Activated CD4-positive, alpha-beta T cell treated with anti-CD3 and anti-CD28 coated beads, Interleukin-2, amount 50 U/mL, for 16 hours (primary cell): Measurements from ENCODE around the gene XAF1.
"Not testable (repeated sequence)": the region's sequence is repeated elsewhere in the genome, so short reads cannot be mapped to it uniquely, and the experiment has no call there.

Experiments
- DNase-seq: peaks from one replicate; pipeline ENCODE4 v3.0.0-alpha.2; 2020

The XAF1 gene, protein sequence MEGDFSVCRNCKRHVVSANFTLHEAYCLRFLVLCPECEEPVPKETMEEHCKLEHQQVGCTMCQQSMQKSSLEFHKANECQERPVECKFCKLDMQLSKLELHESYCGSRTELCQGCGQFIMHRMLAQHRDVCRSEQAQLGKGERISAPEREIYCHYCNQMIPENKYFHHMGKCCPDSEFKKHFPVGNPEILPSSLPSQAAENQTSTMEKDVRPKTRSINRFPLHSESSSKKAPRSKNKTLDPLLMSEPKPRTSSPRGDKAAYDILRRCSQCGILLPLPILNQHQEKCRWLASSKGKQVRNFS

DNA sequence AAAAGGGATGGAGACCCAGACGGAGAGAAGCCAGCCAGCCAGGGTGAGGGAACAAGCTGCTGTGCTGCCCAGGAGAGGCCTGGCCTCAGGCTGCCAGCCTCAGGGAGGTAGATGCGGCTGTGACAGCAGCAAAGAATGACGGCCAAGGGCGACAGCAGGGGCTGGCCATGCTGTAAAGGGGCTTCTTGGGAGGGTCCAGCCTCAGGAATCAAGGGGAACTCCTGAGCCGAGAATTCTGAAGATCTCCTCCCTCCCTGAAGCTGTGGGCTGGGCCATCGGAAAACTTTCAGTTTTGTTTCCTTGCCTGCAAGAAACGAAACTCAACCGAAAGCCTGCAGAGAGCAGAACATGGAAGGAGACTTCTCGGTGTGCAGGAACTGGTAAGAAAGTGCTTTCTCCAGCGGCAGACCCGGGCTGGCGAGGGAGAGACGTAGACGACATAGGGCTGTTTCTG, at the start of gene XAF1:
XAF1 (plus strand) TSS at position 316 of the 454 bp plus-strand sequence; CDS start at position 349, 33 bp downstream.
- peak; percentile 70 for DNase-seq

DNA sequence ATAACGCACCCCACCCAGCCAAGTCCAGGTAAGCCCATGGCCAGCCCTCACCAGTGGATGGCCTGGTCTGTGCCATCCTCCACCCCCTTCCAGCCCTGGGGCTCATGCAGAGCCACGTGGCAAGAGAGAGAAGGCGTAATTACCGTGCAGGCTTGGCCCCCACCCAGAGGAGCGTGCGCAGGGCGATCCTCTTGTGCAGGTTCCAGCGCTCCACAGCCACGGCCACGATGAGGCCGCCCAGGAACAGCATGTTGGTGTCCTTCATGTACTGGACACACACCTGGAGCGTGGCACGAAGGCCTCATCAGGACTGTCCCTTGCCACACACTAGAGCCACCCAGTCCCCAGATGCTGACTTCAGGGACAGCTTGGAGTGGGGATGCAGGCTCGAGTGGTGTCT, 49.3 kb upstream of the XAF1 start:
- no peak for DNase-seq

DNA sequence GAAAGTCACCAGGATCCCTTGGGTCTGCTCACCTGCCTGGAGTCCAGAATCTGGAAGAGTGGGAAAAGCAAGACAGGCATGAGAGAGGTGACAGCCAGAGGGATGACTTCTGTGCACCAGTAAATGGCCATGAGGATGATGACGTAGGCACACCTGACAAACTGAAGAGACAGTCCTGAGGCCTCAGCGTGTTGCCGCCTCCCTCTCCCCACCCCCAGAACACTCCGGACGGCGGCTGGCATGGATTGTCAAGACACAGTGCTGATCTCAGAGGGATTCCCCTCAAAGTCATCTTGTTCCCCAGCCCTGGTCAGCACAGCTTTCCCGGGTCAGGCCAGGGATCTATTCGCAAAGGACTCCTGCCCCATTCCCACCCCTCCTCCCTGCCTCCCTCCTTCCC, 48.9 kb upstream of the XAF1 start:
- DNase-seq = no peak

DNA sequence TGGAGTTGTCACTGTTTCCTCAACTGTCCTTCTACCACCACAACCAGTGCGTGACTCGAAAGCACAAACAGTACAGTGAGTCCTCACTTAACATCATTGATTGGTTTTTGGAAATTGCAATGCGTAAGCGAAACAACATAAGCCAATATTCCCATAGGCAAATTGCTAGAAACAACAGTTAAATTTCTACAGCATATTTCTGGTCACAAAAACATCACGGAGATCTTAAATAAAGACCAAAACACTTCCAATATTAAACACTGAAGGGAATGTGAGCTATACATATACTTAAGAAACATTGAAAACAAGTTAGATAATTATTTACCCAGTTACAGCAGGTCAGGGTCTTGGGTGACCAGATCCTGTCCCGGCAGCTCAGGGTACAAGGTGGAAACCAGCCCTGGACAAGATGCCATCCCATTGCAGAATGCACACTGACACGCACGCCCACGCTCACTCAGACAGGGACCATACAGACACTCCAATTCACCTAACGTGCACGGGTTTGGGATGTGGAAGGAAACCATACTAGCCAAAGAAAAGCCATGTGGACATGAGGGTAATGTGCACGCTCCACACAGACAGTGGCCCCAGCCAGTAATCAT, 47.4 kb upstream of the XAF1 start:
- DNase-seq = no peak

DNA sequence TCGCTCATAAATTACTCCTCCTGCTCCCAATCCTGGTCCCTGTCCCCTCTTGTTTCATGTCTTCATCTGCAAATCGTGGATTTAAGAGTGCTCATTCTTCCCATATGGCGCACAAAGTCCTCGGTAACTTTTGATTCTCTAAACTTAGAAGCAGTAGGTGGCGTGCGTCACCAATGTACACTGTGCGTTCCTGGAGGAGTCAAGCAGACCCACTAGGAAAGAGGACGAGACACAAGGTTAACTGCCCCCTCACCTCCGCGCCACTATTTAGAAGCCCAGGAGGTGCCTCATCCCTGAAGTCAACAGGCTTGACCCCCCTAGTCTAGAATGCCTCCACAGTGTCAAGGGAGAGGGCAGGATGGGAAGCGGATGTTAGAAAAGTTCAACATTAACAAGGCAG, 45.5 kb upstream of the XAF1 start:
- no peak for DNase-seq

DNA sequence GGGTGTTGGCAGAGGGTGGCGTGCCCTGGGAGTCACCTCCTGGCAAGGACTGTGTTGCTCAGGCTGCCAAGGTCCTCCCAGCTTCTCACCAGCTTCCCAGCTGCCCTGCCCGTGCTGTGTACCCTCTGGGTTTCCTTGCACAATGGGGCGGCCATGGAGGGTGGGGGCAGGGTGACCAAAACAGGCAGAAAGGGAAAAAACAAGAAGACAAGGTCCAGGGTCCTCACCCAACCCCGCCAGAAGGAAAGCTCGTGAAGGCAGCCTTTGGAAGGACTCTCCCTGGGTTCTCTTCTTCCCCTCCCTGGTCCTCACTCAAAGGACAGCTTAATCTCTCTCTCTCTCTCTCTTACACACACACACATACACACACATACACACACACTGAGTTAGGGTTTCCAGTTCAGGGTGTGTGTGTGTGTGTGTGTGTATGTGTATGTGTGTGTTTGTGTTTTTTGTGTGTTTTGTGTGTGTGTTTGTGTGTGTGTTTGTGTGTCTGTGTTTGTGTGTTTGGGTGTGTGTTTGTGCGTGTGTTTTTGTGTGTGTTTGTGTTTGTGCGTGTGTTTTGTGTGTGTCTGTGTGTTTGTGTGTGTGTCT, 44.7 kb upstream of the XAF1 start:
- no peak for DNase-seq

DNA sequence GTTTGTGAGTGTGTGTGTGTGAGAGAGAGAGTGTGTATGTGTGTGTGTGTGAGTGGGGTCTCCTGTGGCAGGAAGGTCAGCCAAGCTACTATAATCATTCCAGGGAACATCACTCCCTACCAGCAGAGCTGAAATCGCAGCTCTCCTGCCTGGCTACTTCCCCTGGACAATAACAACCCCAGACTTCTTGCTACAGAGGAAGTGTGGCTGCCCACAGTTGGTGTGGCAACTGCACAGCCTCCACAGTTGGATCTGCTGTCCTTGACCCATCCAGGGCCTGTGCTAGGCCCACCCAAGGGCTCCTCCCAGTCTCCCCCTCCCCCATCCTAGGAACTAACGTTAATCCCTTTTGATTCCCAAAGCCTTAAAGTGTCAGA, 44.2 kb upstream of the XAF1 start:
- no peak for DNase-seq

DNA sequence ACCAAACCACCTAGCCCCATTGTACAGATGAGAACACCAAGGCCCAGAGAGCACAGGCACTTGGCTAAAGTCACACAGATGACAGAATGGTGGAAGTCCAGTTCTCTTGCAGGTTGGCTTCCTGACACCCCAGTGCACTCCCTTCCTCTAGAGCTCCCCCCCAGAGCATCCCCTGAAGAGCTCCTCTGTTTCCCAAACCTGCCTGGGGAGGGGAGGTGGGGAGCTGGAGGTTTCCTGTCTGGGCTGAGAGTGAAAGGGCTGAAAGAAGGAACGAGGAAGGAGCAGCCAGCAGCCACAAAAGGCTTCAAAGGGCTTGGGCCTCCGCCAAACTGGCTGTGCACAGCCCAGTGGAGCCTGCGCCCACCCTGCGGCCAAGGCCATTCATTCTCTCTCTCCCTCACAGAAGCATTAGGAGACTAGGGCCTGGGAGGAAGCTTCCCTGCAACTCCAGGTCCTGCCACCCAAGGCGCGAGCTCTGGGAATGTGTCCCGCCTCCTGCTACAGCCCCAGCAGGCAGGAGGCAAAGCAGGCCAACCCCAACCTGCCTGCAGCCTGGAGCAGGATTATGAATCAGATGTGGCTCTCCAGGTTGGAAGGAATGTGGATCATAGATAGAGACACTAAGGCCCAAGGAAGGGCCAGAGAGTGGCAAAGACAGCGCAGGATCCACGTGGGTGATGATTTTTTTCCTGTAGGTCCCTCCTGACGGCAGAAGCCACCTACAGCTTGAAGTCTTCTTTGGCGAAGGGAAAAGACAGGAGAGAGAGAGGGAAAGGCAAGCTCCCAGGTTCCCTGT, 43.6 kb upstream of the XAF1 start:
- DNase-seq = no peak

DNA sequence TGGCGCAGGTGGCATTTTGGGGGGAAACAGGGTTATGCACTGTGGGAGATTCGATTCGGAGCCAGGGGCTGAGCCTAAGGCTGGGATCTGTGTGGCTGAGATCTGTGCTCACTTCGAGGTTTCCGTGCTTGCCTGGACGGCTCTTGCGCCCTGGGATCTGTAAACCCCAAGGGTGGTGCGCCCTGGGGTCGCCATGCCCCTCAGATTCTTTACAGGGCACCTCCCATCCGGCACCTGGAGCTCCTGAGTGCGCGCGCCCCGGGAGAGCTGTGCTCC, 43.1 kb upstream of the XAF1 start:
- DNase-seq = no peak

DNA sequence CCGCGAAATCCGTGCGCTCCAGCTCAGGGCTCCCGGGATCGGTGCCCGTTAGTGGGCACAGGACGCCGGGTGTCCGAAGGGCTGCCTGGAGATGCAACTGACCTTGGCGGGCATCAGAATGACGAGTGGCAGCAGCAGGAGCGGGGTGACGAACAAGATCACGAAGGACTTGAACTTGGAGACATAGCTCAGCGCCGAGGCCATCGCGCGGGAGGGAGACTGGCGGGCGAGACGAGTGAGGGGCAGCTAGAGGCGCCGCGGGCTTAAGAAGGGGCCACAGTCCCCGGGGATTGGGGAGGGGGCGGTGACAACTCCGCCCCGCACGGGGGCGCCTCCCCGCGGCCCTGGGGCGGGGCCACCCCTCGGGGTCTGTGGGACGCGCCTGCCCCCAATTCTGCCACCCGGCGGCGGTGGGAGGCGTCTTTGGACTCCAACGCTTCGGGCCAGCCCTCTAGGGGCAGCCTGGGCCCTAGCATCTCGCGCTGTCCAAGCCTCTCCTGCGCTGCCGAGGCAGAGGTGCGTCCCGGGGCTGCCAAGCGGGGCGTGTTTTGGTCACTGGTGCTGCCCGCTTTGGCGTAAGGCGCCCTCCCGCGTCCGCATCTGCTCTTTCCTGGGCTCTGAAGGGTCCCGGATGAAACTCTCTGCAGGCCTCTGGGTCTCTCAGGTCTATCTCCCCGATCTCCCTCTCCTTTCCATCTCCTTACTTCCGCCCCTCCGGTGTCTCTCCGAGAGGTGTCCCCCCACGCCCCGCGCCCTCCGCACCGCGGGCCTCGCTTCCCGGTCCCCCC, 42.5 kb upstream of the XAF1 start, which contains the start of gene SLC13A5:
SLC13A5 (minus strand) TSS at position 240 of the 788 bp plus-strand sequence; CDS start at position 204, 36 bp downstream.
- peak; percentile 3 for DNase-seq

DNA sequence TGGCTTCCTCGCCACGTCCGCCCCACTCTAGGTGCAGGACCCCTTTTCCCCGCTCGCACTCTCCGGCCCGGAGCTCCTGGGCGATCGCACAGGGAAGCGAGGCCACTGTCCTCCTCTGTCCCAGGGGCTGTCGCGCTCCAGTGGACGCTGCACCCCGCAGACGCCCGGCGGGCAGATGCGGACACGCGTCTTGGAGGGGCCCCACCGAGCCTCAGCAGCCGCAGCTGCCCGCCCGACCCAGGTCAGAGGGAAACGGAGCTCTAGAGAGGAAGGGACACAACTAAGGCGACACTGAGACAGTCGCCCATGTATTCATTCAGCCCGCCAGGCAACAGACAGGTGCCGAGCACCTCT, 42.0 kb upstream of the XAF1 start:
- no peak for DNase-seq

DNA sequence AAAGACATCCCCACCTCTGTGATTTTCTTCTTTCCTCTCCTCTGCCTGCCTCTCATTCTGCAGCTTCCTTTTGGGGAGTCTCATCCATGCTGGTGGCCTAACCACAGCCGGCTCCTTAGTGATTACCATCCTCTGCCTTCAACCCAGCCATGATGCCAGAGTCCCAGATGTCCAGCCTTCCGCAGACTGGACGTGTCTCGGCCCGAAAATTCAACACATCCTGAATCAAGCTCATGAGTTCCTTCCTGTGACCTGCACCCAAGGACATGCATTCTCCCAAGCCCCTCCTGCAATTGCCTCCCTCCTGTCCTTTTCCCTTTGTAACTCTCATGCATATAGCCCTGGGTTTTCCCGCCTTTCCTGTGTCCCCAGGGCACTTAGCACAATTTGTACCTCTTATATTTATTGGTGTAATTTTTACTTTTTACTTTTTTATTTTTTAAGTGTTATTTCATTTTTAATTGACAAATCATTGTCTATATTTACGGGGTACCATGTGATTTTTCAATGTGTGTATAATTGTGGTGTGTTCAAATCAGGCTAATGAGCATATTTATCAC, 41.5 kb upstream of the XAF1 start:
- DNase-seq = no peak

DNA sequence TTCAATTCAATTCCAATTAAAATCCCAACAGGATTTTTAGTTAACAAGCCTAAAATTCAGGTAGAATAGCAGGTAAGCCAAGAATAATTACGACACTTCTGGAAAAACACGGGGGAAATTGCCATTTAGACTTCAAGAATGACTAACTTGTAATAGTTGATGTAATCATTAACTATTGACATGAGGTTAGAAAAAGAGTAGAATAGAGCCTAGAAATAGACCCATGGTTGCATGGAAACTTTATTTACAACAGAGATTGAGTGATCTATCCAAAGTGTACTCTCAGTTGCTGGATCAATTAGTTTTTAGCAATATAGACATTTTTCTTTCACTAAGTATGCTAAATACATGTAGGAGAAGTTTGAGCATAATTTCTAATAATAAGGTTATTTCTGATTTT, 39.1 kb upstream of the XAF1 start:
- no peak for DNase-seq

DNA sequence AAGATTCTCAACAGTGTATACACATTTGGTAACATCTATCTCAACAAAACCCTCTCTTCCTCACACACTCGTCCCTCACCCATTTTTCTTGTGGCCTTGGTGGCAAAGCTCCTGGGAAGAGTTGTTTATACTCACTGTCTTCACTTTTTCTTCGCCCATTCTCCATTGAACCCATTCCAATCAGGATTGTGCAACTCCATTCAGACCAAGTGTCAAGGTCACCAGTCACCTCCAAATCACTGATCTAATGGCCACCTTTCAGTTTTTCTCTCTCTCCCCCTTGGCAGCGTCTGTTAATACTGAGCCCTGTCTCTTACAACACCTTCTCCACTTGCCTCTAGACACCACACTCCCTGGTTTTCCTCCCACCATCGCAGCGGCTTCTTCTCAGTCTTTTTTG, 34.1 kb upstream of the XAF1 start:
- no peak for DNase-seq

DNA sequence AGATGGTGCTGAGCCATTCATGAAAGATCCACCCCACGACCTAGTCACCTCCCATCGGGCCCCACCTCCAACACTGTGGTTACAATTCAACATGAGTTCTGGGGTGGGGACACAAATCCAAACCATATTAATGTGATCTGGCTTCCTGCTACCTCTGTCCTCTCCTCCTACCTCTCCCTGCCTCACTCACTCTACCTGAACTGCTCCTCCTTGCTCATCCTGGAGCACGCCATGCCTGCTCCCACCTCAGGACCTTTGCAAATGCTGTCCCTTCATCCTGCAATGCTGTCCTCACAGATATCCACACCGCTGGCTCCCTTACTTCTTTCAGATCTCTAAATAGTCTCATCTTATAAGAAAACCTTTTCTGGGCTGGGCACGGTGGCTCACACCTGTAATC, 31.8 kb upstream of the XAF1 start:
- DNase-seq = no peak

DNA sequence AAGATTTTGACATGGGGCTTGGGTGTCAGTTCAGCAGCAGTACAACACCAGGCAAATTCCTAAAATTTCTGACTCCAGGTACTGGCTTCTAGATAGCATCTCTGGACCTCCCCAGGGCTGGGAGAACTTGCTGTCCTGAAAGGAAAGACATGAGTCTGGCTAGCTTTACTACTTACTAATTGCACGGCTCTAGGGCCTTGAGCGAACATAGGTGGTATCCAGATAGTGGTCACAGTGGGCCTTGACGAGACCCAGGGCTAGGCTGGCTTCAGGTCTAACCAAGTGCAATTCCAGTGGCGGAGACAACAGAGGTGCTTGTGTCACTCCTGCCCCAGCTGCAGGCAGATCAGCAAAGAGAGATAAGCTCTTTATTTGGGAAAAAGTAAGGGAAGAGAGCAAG, 26.3 kb upstream of the XAF1 start:
- no peak for DNase-seq

DNA sequence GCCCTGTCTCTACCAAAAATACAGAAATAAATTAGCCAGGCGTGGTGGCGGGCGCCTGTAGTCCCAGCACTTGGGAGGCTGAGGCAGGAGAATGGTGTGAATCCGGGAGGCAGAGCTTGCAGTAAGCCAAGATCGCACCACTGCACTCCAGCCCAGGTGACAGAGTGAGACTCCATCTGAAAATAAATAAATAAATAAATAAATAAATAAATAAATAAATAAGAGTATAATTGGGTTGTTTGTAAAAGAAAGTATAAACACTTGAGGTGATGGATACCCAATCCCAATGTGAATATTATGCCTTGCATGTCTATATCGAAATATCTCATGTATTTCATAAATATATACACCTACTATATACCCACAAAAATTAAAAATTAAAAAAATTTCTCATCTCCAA, 9.2 kb upstream of the XAF1 start:
- not testable (repeated sequence) for DNase-seq

DNA sequence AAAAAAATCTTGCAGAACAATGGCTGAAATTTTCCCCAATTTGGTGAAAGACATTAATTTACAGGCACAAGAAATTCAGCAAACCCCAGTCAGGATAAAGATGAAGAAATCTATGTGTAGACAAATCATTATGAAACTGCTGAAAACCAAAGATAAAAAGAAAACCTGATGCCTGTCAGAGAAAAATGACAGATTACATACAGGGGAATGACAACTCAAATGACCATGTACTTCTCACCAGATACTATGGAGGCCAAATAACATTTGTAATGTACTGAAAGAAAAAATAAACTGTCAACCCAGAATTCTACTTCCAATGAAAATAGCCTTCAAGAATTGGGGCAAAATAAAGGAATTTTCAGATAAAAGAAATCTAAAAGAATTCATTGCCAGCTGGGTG, 7.2 kb upstream of the XAF1 start:
- no peak for DNase-seq

DNA sequence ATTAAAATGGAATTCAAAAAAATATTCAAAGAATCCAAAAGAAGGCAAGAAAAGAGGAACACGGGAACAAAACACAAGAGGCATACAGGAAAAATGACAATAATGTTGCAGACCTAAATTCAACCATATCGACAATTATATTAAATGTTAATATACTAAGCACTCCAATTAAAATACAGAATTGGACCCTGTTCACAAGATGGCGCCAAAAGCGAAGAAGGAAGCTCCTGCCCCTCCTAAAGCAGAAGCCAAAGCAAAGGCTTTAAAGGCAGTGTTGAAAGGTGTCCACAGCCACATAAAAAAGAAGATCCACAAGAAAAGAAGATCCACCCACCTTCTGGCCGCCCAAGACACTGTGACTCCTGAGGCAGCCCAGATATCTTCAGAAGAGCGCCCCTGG, 6.3 kb upstream of the XAF1 start:
- no peak for DNase-seq

DNA sequence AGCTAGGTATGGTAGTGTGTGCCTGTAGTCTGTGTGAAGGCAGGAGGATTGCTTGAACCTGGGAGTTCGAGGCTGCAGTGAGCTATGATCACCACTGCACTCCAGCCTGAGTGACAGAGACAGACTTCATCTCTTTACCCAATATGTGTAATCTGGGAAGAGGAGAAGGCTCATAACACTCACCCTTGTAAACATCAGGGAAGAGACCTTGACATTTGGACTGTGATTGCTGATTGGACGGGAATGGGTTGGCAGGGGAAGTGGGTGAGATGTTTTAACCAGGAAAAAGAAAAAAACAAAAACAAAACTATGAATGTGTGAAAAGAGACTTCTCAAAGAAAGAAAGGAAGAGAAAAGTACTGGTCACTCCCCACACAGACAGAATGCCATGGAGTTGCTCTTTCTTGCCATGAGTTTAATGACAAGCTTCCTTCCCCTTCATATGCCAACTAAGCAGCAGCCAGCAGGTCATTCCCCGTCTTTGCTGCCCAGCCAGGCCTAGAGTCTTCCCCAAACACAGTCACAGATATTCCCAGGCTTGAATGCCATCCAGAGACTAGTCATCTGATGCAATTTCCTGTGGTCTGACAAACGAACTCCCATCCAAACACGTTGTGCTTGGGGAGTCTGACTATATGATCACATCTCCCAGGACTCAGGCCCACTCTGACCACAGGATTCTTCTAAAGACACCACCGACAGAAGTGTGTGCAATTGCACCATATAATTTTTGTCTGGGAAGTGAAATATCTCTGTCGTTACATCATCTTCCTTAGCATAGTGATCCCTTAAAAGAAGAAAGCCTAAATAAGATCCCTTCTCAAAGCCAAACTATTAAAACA, 3.6 kb upstream of the XAF1 start:
- DNase-seq = no peak

DNA sequence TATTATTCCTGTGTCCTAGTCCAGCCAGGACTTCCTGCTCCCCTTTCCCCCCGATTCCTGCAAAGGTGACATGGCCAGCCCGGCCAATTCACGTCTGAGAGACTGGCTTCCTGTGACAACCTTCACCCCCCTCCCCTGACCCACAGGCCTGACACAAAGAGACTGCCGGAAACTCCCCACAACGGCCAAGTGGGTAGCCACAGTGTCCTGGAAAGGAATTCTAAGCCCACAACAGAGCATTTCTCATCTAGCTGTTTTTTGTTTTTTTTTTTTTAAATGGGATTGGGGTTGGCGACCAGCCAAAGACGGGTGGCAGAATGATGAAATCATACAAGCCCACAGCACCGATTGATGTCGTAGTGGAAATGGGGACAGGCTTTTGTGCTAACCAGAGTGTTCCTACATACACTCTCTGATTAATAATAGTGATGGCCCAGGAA, 2.8 kb upstream of the XAF1 start:
- peak; percentile 31 for DNase-seq

DNA sequence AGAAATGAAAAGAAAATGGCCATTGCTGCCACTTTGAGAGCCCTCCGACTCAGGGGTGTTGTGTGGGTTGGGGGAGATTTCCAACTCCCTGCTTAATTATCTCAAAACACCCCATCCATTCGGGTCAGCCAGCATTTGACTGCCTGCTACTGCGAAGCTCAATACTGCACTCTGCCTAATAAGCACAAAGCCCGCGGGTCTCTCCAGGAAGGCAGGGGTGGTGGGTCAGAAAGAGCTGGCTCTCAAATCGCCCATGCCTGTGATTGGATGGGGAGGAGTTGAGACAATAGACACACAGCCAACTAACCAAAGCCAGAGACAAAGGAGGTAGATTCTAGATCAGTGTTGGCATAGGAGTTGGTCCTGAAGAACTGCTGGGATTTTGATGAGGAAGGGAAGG, 2.3 kb upstream of the XAF1 start:
- no peak for DNase-seq
